Measurements from ENCODE around the gene EXOSC3. TPM values are rescaled to one million over a fixed set of nuclear protein-coding genes. Genes with fewer than 3 reads are reported as not detected.

The EXOSC3 gene
- total RNA-seq, 1 experiment from 2014 or later, result 44.8 TPM

DNA sequence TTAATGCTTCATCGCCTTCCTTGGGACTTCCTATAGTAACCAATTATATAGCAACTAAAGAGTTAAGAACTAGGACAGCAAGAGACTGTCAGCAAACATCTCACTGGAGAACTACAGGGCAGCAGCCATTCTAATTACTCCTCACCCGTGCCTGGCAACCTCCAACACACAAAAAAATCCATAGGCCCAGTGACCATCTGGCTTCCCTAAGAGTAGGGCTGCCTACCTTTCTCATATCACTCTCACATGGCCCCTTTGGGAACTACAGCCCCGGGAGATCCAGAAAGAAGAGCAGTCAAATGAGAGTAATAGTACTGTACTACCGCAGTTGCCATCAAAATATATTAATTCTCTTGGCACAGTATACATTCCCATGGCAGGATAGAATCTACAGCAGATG is 21.4 kb upstream of the EXOSC3 start:
- Mint-ChIP-seq H3K4me1 (ENCODE audit: insufficient read depth, unreplicated experiment) (peaks cover 21% of the 10 kb centered on the region), H3K27me3 (ENCODE audit: insufficient read depth, unreplicated experiment) (no peaks in the 10 kb centered on the region), H3K4me3 (ENCODE audit: unreplicated experiment) (no peak overlapping the region), H3K9me3 (ENCODE audit: unreplicated experiment) (no peaks in the 10 kb centered on the region), H3K27ac (ENCODE audit: low read depth, unreplicated experiment) (no peak overlapping the region), H3K36me3 (ENCODE audit: insufficient read depth, unreplicated experiment) (peaks cover 18% of the 10 kb centered on the region)
- CTCF ChIA-PET, result no interaction called here
- TF ChIP-seq, protein P1, sequence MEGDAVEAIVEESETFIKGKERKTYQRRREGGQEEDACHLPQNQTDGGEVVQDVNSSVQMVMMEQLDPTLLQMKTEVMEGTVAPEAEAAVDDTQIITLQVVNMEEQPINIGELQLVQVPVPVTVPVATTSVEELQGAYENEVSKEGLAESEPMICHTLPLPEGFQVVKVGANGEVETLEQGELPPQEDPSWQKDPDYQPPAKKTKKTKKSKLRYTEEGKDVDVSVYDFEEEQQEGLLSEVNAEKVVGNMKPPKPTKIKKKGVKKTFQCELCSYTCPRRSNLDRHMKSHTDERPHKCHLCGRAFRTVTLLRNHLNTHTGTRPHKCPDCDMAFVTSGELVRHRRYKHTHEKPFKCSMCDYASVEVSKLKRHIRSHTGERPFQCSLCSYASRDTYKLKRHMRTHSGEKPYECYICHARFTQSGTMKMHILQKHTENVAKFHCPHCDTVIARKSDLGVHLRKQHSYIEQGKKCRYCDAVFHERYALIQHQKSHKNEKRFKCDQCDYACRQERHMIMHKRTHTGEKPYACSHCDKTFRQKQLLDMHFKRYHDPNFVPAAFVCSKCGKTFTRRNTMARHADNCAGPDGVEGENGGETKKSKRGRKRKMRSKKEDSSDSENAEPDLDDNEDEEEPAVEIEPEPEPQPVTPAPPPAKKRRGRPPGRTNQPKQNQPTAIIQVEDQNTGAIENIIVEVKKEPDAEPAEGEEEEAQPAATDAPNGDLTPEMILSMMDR (IDR thresholded peaks at IDR 0.05; ENCODE audit: unreplicated experiment), result no peak
- no TSS peak for BruUV-seq (replicated peaks)
- DNase-seq (ENCODE audit: unreplicated experiment), result no peak
- intact Hi-C loops (cut with micrococcal nuclease), result loop anchor here (10.0 kb wide), 1 partner anchor 321 kb away; the partner anchor contains the start of gene POLR1E
- POLR2A ChIA-PET, result no interaction called here

DNA sequence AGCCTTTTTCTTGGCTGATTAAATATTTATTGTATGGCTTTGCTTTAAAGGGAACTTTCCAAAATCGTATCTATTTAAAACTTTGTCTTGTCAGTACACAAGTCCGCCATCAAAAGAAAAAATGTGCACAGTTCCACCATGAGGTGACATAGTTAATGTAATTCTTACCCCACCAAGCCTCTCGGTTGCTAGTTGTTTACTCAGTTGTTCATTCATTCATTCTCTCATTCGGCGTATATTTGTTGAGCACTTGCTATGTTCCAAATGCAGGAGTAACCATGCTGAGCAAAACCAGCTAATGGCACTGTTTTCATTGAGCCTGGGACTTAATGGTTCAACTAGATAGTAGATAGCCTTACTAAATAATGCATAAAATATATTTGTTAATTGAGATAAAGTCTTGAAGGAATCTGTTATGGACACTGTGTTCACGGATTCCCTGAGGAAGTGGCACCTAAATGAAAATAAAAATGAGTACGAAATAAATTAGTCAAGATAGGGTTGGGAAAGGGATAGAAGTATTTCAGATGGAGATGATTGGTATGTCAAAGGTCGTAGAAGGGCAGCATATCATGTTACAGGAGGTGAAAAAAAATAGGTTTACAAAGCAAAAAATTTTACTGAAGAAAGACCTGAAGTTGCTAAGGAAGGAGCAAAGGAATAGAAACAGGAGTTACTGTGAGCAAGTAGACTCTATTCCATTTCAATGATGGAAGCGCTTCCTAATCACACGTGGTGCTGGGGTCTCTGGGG is 17.3 kb upstream of the EXOSC3 start:
- Mint-ChIP-seq H3K4me3 (ENCODE audit: unreplicated experiment) (peak overlapping the region; percentile 88), H3K27me3 (ENCODE audit: insufficient read depth, unreplicated experiment) (no peaks in the 10 kb centered on the region), H3K36me3 (ENCODE audit: insufficient read depth, unreplicated experiment) (no peaks in the 10 kb centered on the region), H3K27ac (ENCODE audit: low read depth, unreplicated experiment) (peak overlapping the region; percentile 50), H3K9me3 (ENCODE audit: unreplicated experiment) (no peaks in the 10 kb centered on the region), H3K4me1 (ENCODE audit: insufficient read depth, unreplicated experiment) (peaks cover 27% of the 10 kb centered on the region)
- TSS peak; percentile 54 for BruUV-seq (replicated peaks)
- TF ChIP-seq, protein P1 (IDR thresholded peaks at IDR 0.05; ENCODE audit: unreplicated experiment), result no peak
- intact Hi-C loops (cut with micrococcal nuclease), result loop anchor here (10.0 kb wide), 1 partner anchor 317 kb away; the partner anchor contains the start of gene POLR1E
- ChIA-PET CTCF (interaction anchor here (0.6 to 1.0 kb wide), 4 partner anchors 9 to 627 kb away, joined by 3 to 5 read pairs (median 4); partner anchors contain the start of gene EXOSC3), POLR2A (interaction anchor here (0.7 to 7.1 kb wide), 13 partner anchors 10 to 338 kb away, joined by 3 to 121 read pairs (median 7); partner anchors contain the start of genes EXOSC3, POLR1E and TOMM5)
- DNase-seq (ENCODE audit: unreplicated experiment), result peak; percentile 4

DNA sequence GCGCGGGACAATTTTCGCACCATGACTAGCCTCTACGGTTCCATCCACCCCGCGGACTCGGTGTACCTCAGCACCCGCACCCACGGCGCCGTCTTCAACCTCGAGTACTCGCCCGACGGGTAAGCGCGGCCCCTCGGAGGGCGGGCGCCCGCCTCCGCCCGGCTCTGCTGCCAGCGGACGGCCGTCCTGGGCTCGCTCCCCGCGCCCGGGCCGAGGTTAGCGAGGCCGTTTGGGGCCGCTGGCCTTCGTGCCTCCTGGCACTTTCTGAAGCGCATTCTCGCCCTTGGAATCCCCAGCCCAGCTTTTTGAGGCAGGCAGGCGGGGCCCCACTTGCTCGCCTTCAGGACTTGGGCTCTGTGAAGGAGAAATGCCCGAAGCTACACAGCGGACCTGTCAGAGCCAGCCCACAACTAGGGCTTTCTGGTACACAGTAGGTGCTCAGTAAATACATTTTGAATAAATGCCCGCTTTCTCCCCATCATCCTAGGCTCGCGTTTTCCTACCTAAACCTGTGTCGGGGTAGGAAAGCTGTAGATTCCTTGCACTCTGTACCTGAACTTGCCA is 16.5 kb upstream of the EXOSC3 start:
- peak overlapping the region; percentile 50 for H3K27ac Mint-ChIP-seq (ENCODE audit: low read depth, unreplicated experiment)
- peaks cover 24% of the 10 kb centered on the region for H3K4me1 Mint-ChIP-seq (ENCODE audit: insufficient read depth, unreplicated experiment)
- H3K27me3 Mint-ChIP-seq (ENCODE audit: insufficient read depth, unreplicated experiment), result no peaks in the 10 kb centered on the region
- POLR2A ChIA-PET, result interaction anchor here (0.6 to 7.1 kb wide), 20 partner anchors 11 to 337 kb away, joined by 3 to 121 read pairs (median 4); partner anchors contain the start of genes EXOSC3, FBXO10, POLR1E and TOMM5
- no peaks in the 10 kb centered on the region for H3K9me3 Mint-ChIP-seq (ENCODE audit: unreplicated experiment)
- intact Hi-C loops (cut with micrococcal nuclease), result loop anchor here (10.0 kb wide), 1 partner anchor 317 kb away; the partner anchor contains the start of gene POLR1E
- TF ChIP-seq, protein P1 (IDR thresholded peaks at IDR 0.05; ENCODE audit: unreplicated experiment), result no peak
- no TSS peak for BruUV-seq (replicated peaks)
- H3K4me3 Mint-ChIP-seq (ENCODE audit: unreplicated experiment), result peak overlapping the region; percentile 88
- peak; percentile 32 for DNase-seq (ENCODE audit: unreplicated experiment)
- CTCF ChIA-PET, result interaction anchor here (0.6 to 1.0 kb wide), 4 partner anchors 9 to 628 kb away, joined by 3 to 5 read pairs (median 4); partner anchors contain the start of gene EXOSC3
- no peaks in the 10 kb centered on the region for H3K36me3 Mint-ChIP-seq (ENCODE audit: insufficient read depth, unreplicated experiment)
